ENCODE results near the gene CYS1. TPM values are rescaled to one million over a fixed set of nuclear protein-coding genes. Genes with fewer than 3 reads are reported as not detected.

The CYS1 gene
- total RNA-seq, 3 donors from 2014 or later, result 1.3 to 2.4 (median 1.6) TPM

DNA sequence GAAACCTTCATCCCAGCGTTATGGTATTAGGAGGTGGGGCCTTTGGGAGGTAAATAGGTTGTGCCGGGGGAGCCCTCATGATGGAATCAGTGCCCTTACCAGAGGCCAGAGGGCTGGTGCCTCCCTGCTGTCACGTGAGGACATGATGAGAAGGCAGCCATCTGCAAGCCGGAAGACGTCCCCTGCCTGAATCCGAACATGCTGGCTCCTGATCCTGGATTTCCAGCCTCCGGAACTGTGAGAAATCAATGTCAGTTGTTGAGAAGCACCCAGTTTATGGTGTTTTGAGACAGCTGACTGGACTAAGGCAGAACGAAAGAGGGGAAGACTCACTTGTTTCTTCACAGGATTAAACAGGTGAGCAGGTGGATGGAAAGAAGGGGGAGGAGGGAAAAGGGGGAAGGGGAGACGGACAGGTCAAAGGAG, 49.9 kb downstream of the CYS1 start:
- peak overlapping the region in 1 of 3 donors; percentile 12 for H3K4me3 ChIP-seq
- no peaks in the 10 kb centered on the region for H3K36me3 ChIP-seq
- H3K27me3 ChIP-seq, result no peaks in the 10 kb centered on the region
- H3K4me1 ChIP-seq, result no peaks in the 10 kb centered on the region
- DNase-seq (ENCODE audit: low spot score in 2 of 2), result no peak
- TF ChIP-seq POLR2AphosphoS5 (IDR thresholded peaks at IDR 0.05) (no peak), POLR2A (IDR thresholded peaks at IDR 0.05) (no peak)
- TF ChIP-seq, protein P1, sequence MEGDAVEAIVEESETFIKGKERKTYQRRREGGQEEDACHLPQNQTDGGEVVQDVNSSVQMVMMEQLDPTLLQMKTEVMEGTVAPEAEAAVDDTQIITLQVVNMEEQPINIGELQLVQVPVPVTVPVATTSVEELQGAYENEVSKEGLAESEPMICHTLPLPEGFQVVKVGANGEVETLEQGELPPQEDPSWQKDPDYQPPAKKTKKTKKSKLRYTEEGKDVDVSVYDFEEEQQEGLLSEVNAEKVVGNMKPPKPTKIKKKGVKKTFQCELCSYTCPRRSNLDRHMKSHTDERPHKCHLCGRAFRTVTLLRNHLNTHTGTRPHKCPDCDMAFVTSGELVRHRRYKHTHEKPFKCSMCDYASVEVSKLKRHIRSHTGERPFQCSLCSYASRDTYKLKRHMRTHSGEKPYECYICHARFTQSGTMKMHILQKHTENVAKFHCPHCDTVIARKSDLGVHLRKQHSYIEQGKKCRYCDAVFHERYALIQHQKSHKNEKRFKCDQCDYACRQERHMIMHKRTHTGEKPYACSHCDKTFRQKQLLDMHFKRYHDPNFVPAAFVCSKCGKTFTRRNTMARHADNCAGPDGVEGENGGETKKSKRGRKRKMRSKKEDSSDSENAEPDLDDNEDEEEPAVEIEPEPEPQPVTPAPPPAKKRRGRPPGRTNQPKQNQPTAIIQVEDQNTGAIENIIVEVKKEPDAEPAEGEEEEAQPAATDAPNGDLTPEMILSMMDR (IDR thresholded peaks at IDR 0.05), result no peak
- intact Hi-C loops (cut with DNase I; ENCODE audit: low total_unique reads), result no loop called here
- H3K9me3 ChIP-seq, result no peaks in the 10 kb centered on the region
- no peak overlapping the region for H3K27ac ChIP-seq

DNA sequence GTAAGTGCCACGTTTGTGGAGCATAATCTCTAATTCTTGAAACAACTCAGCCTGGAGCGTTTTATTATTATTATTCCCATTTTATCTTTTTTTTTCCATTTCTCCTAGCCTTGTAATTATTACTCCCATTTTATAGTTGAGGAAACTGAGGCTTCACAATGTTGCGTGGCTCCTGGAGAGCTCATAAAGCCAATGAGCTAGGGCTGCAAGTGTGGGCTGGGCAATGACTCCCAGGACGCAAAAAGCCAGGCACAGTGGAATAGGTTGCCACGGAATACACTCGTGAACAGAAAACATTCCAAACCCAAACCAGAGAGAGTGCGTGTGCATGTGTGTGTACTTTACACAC, 50.4 kb downstream of the CYS1 start:
- H3K36me3 ChIP-seq, result no peaks in the 10 kb centered on the region
- no peaks in the 10 kb centered on the region for H3K9me3 ChIP-seq
- no peaks in the 10 kb centered on the region for H3K27me3 ChIP-seq
- TF ChIP-seq, protein P1 (IDR thresholded peaks at IDR 0.05), result no peak
- no peak for TF ChIP-seq POLR2AphosphoS5 (IDR thresholded peaks at IDR 0.05)
- no peak for TF ChIP-seq POLR2A (IDR thresholded peaks at IDR 0.05)
- no peak for DNase-seq (ENCODE audit: low spot score in 2 of 2)
- peak overlapping the region in 1 of 3 donors; percentile 12 for H3K4me3 ChIP-seq
- H3K4me1 ChIP-seq, result no peaks in the 10 kb centered on the region
- H3K27ac ChIP-seq, result no peak overlapping the region
- intact Hi-C loops (cut with DNase I; ENCODE audit: low total_unique reads), result no loop called here

DNA sequence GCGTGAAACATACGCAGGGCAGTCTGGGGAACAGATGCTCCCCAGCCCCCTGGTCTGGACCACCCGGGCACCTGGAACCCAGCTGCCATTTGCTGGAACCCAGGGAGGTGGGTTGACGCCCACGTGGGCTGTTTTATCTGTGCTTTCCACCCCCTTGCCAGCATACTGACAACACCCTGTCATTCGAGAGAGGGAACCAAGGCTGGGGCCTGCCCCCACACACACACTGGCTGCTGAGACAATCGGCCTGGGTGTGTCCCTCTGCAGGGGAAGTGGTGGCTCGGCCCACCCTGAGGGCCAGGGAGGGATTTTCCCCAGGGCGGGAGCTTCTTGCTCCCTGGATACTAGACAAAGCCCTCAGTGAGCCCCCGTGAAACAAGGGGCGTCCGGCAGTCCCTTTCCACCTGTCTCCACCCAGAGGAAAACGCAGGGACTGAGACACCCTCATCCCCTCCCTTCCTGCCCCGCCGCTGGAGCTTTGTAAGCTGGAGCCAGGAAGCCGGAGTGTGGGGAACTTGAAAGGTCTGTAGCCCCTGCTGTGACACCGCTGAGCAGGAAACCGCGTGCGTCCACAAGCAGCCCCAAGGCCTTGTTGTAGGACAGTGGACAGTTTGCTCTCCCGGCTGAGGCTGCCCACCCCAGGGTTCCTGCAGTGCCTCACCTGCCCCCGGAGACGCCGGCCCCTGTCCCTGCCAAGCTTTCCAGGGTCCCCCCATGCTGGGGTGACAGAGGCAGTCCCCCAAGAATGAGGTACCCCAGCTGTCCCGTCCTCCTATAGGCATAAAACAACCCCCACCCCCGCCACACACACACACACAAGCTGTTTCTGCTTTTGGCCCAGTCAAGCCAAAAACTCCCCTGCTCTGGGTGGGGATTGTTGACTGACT, 51.0 kb downstream of the CYS1 start:
- Histone ChIP-seq H3K9me3 (no peaks in the 10 kb centered on the region), H3K27ac (peak overlapping the region in 1 of 2 donors; percentile 48), H3K36me3 (no peaks in the 10 kb centered on the region), H3K4me1 (no peaks in the 10 kb centered on the region), H3K27me3 (no peaks in the 10 kb centered on the region), H3K4me3 (peak overlapping the region in 2 of 3 donors; percentile 3 to 12)
- TF ChIP-seq POLR2AphosphoS5 (IDR thresholded peaks at IDR 0.05) (no peak), POLR2A (IDR thresholded peaks at IDR 0.05) (no peak)
- TF ChIP-seq, protein P1 (IDR thresholded peaks at IDR 0.05), result no peak
- intact Hi-C loops (cut with DNase I; ENCODE audit: low total_unique reads), result no loop called here
- no peak for DNase-seq (ENCODE audit: low spot score in 2 of 2)

DNA sequence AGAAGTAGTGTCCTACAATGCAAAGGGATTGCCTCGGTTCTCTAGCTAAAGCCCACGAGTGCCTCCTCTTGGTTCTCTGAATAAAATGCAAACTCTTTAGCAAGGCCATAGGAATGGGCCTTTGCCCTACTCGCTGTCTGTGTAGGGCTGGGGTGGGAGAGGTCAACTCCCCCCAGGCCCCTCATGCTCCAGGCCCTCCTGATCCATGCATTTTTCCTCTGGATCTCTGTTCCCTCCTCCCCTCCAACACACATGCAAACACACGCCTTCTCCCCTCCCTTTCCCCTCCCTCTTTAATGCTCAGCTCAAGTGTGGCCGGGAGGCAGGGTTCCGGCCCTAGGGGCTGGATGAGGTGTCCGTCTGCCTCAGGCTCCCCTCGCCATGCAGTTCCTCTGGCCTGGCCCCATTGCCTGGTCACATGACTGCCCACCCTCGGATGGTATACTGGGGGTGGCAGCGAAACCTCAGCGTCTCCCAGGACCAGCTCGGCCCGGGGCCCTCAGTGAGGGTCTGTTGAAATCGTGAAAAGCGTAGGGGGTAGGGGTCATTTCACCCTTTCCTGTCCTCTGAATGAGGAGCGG, 51.7 kb downstream of the CYS1 start:
- H3K36me3 ChIP-seq, result no peaks in the 10 kb centered on the region
- no peak for DNase-seq (ENCODE audit: low spot score in 2 of 2)
- TF ChIP-seq POLR2A (IDR thresholded peaks at IDR 0.05) (no peak), POLR2AphosphoS5 (IDR thresholded peaks at IDR 0.05) (no peak)
- TF ChIP-seq, protein P1 (IDR thresholded peaks at IDR 0.05), result no peak
- intact Hi-C loops (cut with DNase I; ENCODE audit: low total_unique reads), result no loop called here
- H3K4me1 ChIP-seq, result no peaks in the 10 kb centered on the region
- H3K27ac ChIP-seq, result peak overlapping the region in 1 of 2 donors; percentile 48
- no peaks in the 10 kb centered on the region for H3K27me3 ChIP-seq
- H3K4me3 ChIP-seq, result no peak overlapping the region
- H3K9me3 ChIP-seq, result no peaks in the 10 kb centered on the region

Measured in breast epithelium (tissue), 4 donors.